IMR-90 (cell line): ENCODE results near the gene DNAJB8. TPM values are rescaled to one million over a fixed set of nuclear protein-coding genes. Genes with fewer than 3 reads are reported as not detected.

Experiments
- ATAC-seq: fragments of 200-7000 bp; cut with Tn5 transposase; 2 replicates; pipeline ENCODE4 v1.9.1; 2020; ENCODE audit warnings: low read depth, mild to moderate bottlenecking, moderate library complexity
- BruUV-seq: library from RNA; stranded (reverse); fragments of 400-500 nt; replicated peaks from 2 replicates; lab custom pipeline; 2021; lab: Mats Ljungman, UMichigan
- CTCF ChIA-PET: fragments of 300-600 bp; formaldehyde crosslinking; extraction: SDS; loops from one replicate; lab custom pipeline; 2021; ENCODE audit warnings: antibody characterized with exemption; lab: Yijun Ruan, JAX
- POLR2A ChIA-PET: fragments of 300-600 bp; sonication (Branson Sonifier 250); formaldehyde crosslinking; loops from one replicate; lab custom pipeline; 2022; ENCODE audit warnings: antibody characterized with exemption; ENCODE audit not compliant: unreplicated experiment; lab: Charles Lee
- DNase-seq: peaks from one replicate; pipeline ENCODE4 v3.0.0; 2013
- H2AFZ ChIP-seq: replicated peaks from 2 replicates; pipeline ENCODE3; 2013; ENCODE audit warnings: low read length, mild to moderate bottlenecking; ENCODE audit not compliant: poor library complexity
- H2AK5ac ChIP-seq: 2 replicates; pipeline ENCODE4 v1.6.1; 2013; ENCODE audit warnings: low read depth, low read length, inconsistent platforms
- H2AK9ac ChIP-seq: replicated peaks from 2 replicates; pipeline ENCODE3; 2013; ENCODE audit warnings: mild to moderate bottlenecking, low read depth, low read length, moderate library complexity; ENCODE audit not compliant: poor library complexity
- H2BK120ac ChIP-seq: 2 replicates; pipeline ENCODE4 v1.6.1; 2013; ENCODE audit warnings: low read depth, low read length, inconsistent platforms
- H2BK15ac ChIP-seq: 3 replicates; pipeline ENCODE4 v1.6.1; 2013; ENCODE audit warnings: low read depth, low read length, inconsistent platforms
- H2BK20ac ChIP-seq: 2 replicates; pipeline ENCODE4 v1.6.1; 2013; ENCODE audit warnings: low read depth, mild to moderate bottlenecking, inconsistent platforms, low read length, moderate library complexity
- H2BK5ac ChIP-seq: 2 replicates; pipeline ENCODE4 v1.6.1; 2013; ENCODE audit warnings: mild to moderate bottlenecking, low read depth, low read length, inconsistent platforms; ENCODE audit not compliant: poor library complexity, severe bottlenecking
- H3K14ac ChIP-seq: replicated peaks from 2 replicates; pipeline ENCODE4 v1.6.1; 2013; ENCODE audit warnings: low read depth, low read length, inconsistent platforms
- H3K18ac ChIP-seq: 2 replicates; pipeline ENCODE4 v1.6.1; 2013; ENCODE audit warnings: low read depth, low read length, control low read depth
- H3K23ac ChIP-seq: 2 replicates; pipeline ENCODE4 v1.6.1; 2013; ENCODE audit warnings: low read depth, low read length, inconsistent platforms
- H3K27ac ChIP-seq: 2 replicates; pipeline ENCODE4 v1.5.1; 2013; ENCODE audit warnings: mild to moderate bottlenecking, control low read depth, low read length; ENCODE audit not compliant: insufficient read depth
- H3K27me3 ChIP-seq: 2 replicates; pipeline ENCODE4 v1.6.1; 2013; ENCODE audit warnings: low read length; ENCODE audit not compliant: control insufficient read depth, insufficient read depth
- H3K36me3 ChIP-seq: 2 replicates; pipeline ENCODE4 v1.6.1; 2013; ENCODE audit warnings: low read length, mixed read lengths; ENCODE audit not compliant: control insufficient read depth, insufficient read depth
- H3K4ac ChIP-seq: 2 replicates; pipeline ENCODE4 v1.6.1; 2013; ENCODE audit warnings: low read depth, low read length, inconsistent platforms
- H3K4me1 ChIP-seq: 2 replicates; pipeline ENCODE4 v1.6.1; 2013; ENCODE audit warnings: low read length, mixed read lengths; ENCODE audit not compliant: control insufficient read depth, insufficient read depth
- H3K4me2 ChIP-seq: 2 replicates; pipeline ENCODE4 v1.6.1; 2013; ENCODE audit warnings: low read depth, mild to moderate bottlenecking, control low read depth, low read length, moderate library complexity
- H3K4me3 ChIP-seq: 2 replicates; pipeline ENCODE4 v1.5.1; 2013; ENCODE audit warnings: low read depth, mild to moderate bottlenecking, control low read depth, low read length, moderate library complexity; ENCODE audit not compliant: insufficient read depth
- H3K56ac ChIP-seq: 2 replicates; pipeline ENCODE4 v1.6.1; 2013; ENCODE audit warnings: low read length, inconsistent platforms; ENCODE audit not compliant: insufficient read depth; ENCODE audit errors: extremely low read depth
- H3K79me1 ChIP-seq, 2 experiments: 2 replicates each; pipeline ENCODE4 v1.6.1; 2013; ENCODE audit warnings: low read length in 2 of 2, inconsistent platforms in 1 of 2, low read depth in 1 of 2
- H3K9ac ChIP-seq: 2 replicates; pipeline ENCODE4 v1.6.1; 2013; ENCODE audit warnings: low read depth, low read length, control low read depth
- H3K9me1 ChIP-seq: 2 replicates; pipeline ENCODE4 v1.6.1; 2013; ENCODE audit warnings: low read length, inconsistent platforms; ENCODE audit not compliant: insufficient read depth
- H3K9me3 ChIP-seq: 2 replicates; pipeline ENCODE4 v1.6.1; 2013; ENCODE audit warnings: low read length; ENCODE audit not compliant: control insufficient read depth, insufficient read depth
- H4K20me1 ChIP-seq: 2 replicates; pipeline ENCODE4 v1.6.1; 2013; ENCODE audit warnings: low read length, inconsistent platforms; ENCODE audit not compliant: insufficient read depth
- H4K5ac ChIP-seq: 2 replicates; pipeline ENCODE4 v1.6.1; 2013; ENCODE audit warnings: mild to moderate bottlenecking, low read depth, low read length, control low read depth
- H4K8ac ChIP-seq, 2 experiments: 2 replicates each; pipeline ENCODE4 v1.6.1; 2013; ENCODE audit warnings: low read depth in 2 of 2, low read length in 2 of 2, control low read depth in 1 of 2, inconsistent platforms in 1 of 2
- H4K91ac ChIP-seq: 2 replicates; pipeline ENCODE4 v1.6.1; 2013; ENCODE audit warnings: low read depth, low read length, inconsistent platforms; ENCODE audit not compliant: insufficient read depth
- BHLHE40 ChIP-seq: fragments of 150-350 bp; IDR thresholded peaks from 2 replicates; pipeline ENCODE4 v1.6.1; 2016; ENCODE audit warnings: mild to moderate bottlenecking, low read depth, low read length
- CEBPB ChIP-seq: IDR thresholded peaks from 2 replicates; pipeline ENCODE4 v1.6.1; 2012; ENCODE audit warnings: low read depth, low read length, improper control_type of control experiment
- CHD1 ChIP-seq: IDR thresholded peaks from 2 replicates; pipeline ENCODE4 v1.6.1; 2012; ENCODE audit warnings: low read depth, low read length, improper control_type of control experiment
- CTCF ChIP-seq: conservative IDR thresholded peaks from 2 replicates; pipeline ENCODE4 v1.5.1; 2012; ENCODE audit warnings: mild to moderate bottlenecking, low read depth, low read length, improper control_type of control experiment
- ELK1 ChIP-seq: fragments of 150-350 bp; IDR thresholded peaks from 2 replicates; pipeline ENCODE4 v1.6.1; 2016; ENCODE audit warnings: low read depth, mild to moderate bottlenecking, low read length, moderate library complexity, borderline replicate concordance
- FOS ChIP-seq: fragments of 150-350 bp; IDR thresholded peaks from 2 replicates; pipeline ENCODE4 v1.6.1; 2016; ENCODE audit warnings: low read depth, low read length
- MAFK ChIP-seq: IDR thresholded peaks from 2 replicates; pipeline ENCODE4 v1.6.1; 2012; ENCODE audit warnings: low read depth, low read length, improper control_type of control experiment
- MAZ ChIP-seq: IDR thresholded peaks from 2 replicates; pipeline ENCODE4 v1.6.1; 2012; ENCODE audit warnings: low read depth, mild to moderate bottlenecking, low read length, improper control_type of control experiment, moderate library complexity, borderline replicate concordance
- MXI1 ChIP-seq: IDR thresholded peaks from 2 replicates; pipeline ENCODE4 v1.6.1; 2012; ENCODE audit warnings: low read depth, mild to moderate bottlenecking, low read length, moderate library complexity, borderline replicate concordance
- NFE2L2 ChIP-seq: fragments of 150-350 bp; IDR thresholded peaks from 2 replicates; pipeline ENCODE4 v1.6.1; 2016; ENCODE audit warnings: low read depth, mild to moderate bottlenecking, low read length
- POLR2A ChIP-seq: IDR thresholded peaks from 2 replicates; pipeline ENCODE4 v1.6.1; 2012; ENCODE audit warnings: mild to moderate bottlenecking, low read depth, low read length
- RAD21 ChIP-seq: IDR thresholded peaks from 2 replicates; pipeline ENCODE4 v1.6.1; 2012; ENCODE audit warnings: low read length, improper control_type of control experiment
- RCOR1 ChIP-seq: IDR thresholded peaks from 2 replicates; pipeline ENCODE4 v1.6.1; 2012; ENCODE audit warnings: mild to moderate bottlenecking, low read length, improper control_type of control experiment; ENCODE audit not compliant: insufficient replicate concordance
- RFX5 ChIP-seq: IDR thresholded peaks from 2 replicates; pipeline ENCODE4 v1.8.0; 2012; ENCODE audit warnings: low read depth, mild to moderate bottlenecking, low read length, moderate library complexity
- SMC3 ChIP-seq: fragments of 150-350 bp; IDR thresholded peaks from 2 replicates; pipeline ENCODE4 v1.6.1; 2016; ENCODE audit warnings: low read depth, mild to moderate bottlenecking, antibody characterized with exemption, low read length, moderate library complexity
- USF2 ChIP-seq: fragments of 150-350 bp; IDR thresholded peaks from 2 replicates; pipeline ENCODE4 v1.6.1; 2017; ENCODE audit warnings: mild to moderate bottlenecking, antibody characterized with exemption, low read length, low read depth
- WGBS, 2 experiments: methylation state at CpG; one replicate each; pipeline versions ENCODE4 v1.1.5 to v1.1.7; 2013; ENCODE audit warnings: missing lambda C conversion rate in 2 of 2; ENCODE audit not compliant: insufficient read length in 1 of 2; ENCODE audit errors: extremely low coverage in 2 of 2; 5-methylcytosine and 5-hydroxymethylcytosine counted together
- dilution Hi-C: fragments of 300-500 bp; cut with HindIII; formaldehyde crosslinking; loops from one replicate; pipeline ENCODE4 v1.14.3; 2018; ENCODE audit warnings: low sequenced_read_pairs; ENCODE audit not compliant: unreplicated experiment
- in situ Hi-C: fragments of 300-500 bp; cut with MboI; formaldehyde crosslinking; loops from 3 replicates; pipeline ENCODE4 v1.14.3; 2019; ENCODE audit warnings: low sequenced_read_pairs, inconsistent platforms, mixed read lengths
- intact Hi-C: fragments of 100-400 bp; cut with micrococcal nuclease; formaldehyde crosslinking; loops from 2 replicates; pipeline ENCODE4 v1.10.0; 2022
- polyA plus RNA-seq, 3 experiments: library from polyadenylated mRNA; depleted of rRNA; stranded (reverse); fragments of >200 nt; gene quantifications; 2 replicates each; pipeline ENCODE4 v1.2.3, GENCODE V29; 2012; ENCODE audit warnings: low replicate concordance in 1 of 3
- total RNA-seq: library from RNA; depleted of rRNA; stranded (reverse); fragments of >200 nt; gene quantifications from 2 replicates; pipeline ENCODE4 v1.2.3, GENCODE V29; 2012

DNAJB8 gene
- total and polyA plus RNA-seq, 2 of the 4 experiments (the other 2 are of a cell fraction), result not detected

- H3K56ac ChIP-seq, result no peak overlapping the region
- no peak overlapping the region for H3K4me3 ChIP-seq
- no peaks in the 10 kb centered on the region for H4K20me1 ChIP-seq
- H3K14ac ChIP-seq, result no peak overlapping the region
- 78% methylated on average over 6 of the region's 8 CpGs; no CpG with 5 or more reads in 1 of the 2 experiments for WGBS, 2 experiments
- H3K4ac ChIP-seq, result no peak overlapping the region
- intact Hi-C loops (no loop called here), in situ Hi-C loops (no loop called here), dilution Hi-C loops (no loop called here)
- no peak overlapping the region for H4K5ac ChIP-seq
- H3K9ac ChIP-seq, result no peak overlapping the region
- H3K36me3 ChIP-seq, result no peaks in the 10 kb centered on the region
- H3K27ac ChIP-seq, result no peak overlapping the region
- no peak overlapping the region for H2BK120ac ChIP-seq
- no peak for DNase-seq
- no peak overlapping the region for H4K8ac ChIP-seq
- H3K9me3 ChIP-seq, result no peaks in the 10 kb centered on the region
- H3K4me2 ChIP-seq, result no peak overlapping the region
- H2AK9ac ChIP-seq, result no peak overlapping the region
- no peak for ATAC-seq
- no peaks in the 10 kb centered on the region for H3K79me1 ChIP-seq
- H4K91ac ChIP-seq, result no peak overlapping the region
- no peak overlapping the region for H2BK15ac ChIP-seq
- peaks cover 5% of the 10 kb centered on the region; the same call in 1 of the 2 replicates for H3K9me1 ChIP-seq
- BruUV-seq, result no TSS peak
- CTCF ChIA-PET, result no interaction called here
- 0 out of 2 replicates have a peak, but pooled peaks cover 3% of the 10 kb centered on the region for H3K4me1 ChIP-seq
- no peak overlapping the region for H3K18ac ChIP-seq
- no peak overlapping the region for H2BK20ac ChIP-seq
- no peak for TF ChIP-seq NFE2L2
- no peak for TF ChIP-seq CTCF
- TF ChIP-seq USF2, result no peak
- TF ChIP-seq MAFK, result no peak
- TF ChIP-seq RAD21, result no peak
- TF ChIP-seq SMC3, result no peak
- no peak for TF ChIP-seq ELK1
- TF ChIP-seq MXI1, result no peak
- TF ChIP-seq FOS, result no peak
- TF ChIP-seq CEBPB, result no peak
- no peak for TF ChIP-seq MAZ
- no peak for TF ChIP-seq BHLHE40
- TF ChIP-seq RFX5, result no peak
- no peak for TF ChIP-seq CHD1
- no peak for TF ChIP-seq POLR2A
- no peak for TF ChIP-seq RCOR1
- no peak overlapping the region for H3K23ac ChIP-seq
- no peak overlapping the region for H2AFZ ChIP-seq
- POLR2A ChIA-PET, result no interaction called here
- no peak overlapping the region for H2BK5ac ChIP-seq
- no peaks in the 10 kb centered on the region for H3K27me3 ChIP-seq
- no peak overlapping the region for H2AK5ac ChIP-seq
Observed at GRCh38 chr3:128413003-128413370, 53.7 kb downstream of the DNAJB8 start.
